SK-N-SH treated with all-trans-retinoic acid at 6 μM for 48 hours (cell line): ENCODE measurements around the gene CRYBG3.
A peak's percentile ranks its signal among the peaks of the same experiment; 100 is the strongest.

ENCODE experiments used
- ATAC-seq: fragments of 200-7000 bp; cut with Tn5 transposase; 3 replicates; pipeline ENCODE4 v1.9.1; 2020; ENCODE audit warnings: mild to moderate bottlenecking, moderate library complexity
- ARNTL ChIP-seq: fragments of 450-650 bp; formaldehyde crosslinking; IDR thresholded peaks from 2 replicates; pipeline ENCODE4 v1.5.0; 2020; ENCODE audit warnings: low read depth, mild to moderate bottlenecking, moderate library complexity, borderline replicate concordance
- BACH2 ChIP-seq: fragments of 250-450 bp; sonication (Bioruptor Pico); IDR thresholded peaks from 2 replicates; pipeline ENCODE4 v1.9.0; 2021; ENCODE audit warnings: mild to moderate bottlenecking, borderline replicate concordance
- CREB5 ChIP-seq: fragments of 250-450 bp; sonication (Bioruptor Pico); IDR thresholded peaks from 2 replicates; pipeline ENCODE4 v1.5.1; 2020; ENCODE audit warnings: low read depth, mild to moderate bottlenecking, moderate library complexity
- CSDC2 ChIP-seq: fragments of 250-450 bp; sonication (Bioruptor Pico); IDR thresholded peaks from 2 replicates; pipeline ENCODE4 v1.5.0; 2020; ENCODE audit warnings: mild to moderate bottlenecking, moderate library complexity
- CSRNP3 ChIP-seq: fragments of 250-450 bp; sonication (Bioruptor Pico); IDR thresholded peaks from 2 replicates; pipeline ENCODE4 v1.5.1; 2021; ENCODE audit warnings: mild to moderate bottlenecking, moderate library complexity
- ESRRG ChIP-seq: fragments of 250-450 bp; sonication (Bioruptor Pico); IDR thresholded peaks from 2 replicates; pipeline ENCODE4 v1.6.1; 2021; ENCODE audit warnings: mild to moderate bottlenecking
- GLIS3 ChIP-seq: fragments of 250-450 bp; sonication (Bioruptor Pico); IDR thresholded peaks from 2 replicates; pipeline ENCODE4 v1.5.0; 2020; ENCODE audit warnings: mild to moderate bottlenecking, moderate library complexity
- ISL1 ChIP-seq: fragments of 250-450 bp; sonication (Bioruptor Pico); IDR thresholded peaks from 2 replicates; pipeline ENCODE4 v2.1.2; 2022; ENCODE audit warnings: mild to moderate bottlenecking, moderate library complexity
- OSR1 ChIP-seq: fragments of 250-450 bp; sonication (Bioruptor Pico); IDR thresholded peaks from 2 replicates; pipeline ENCODE4 v1.8.0; 2022; ENCODE audit warnings: moderate library complexity, mild to moderate bottlenecking, inconsistent platforms
- PPARA ChIP-seq: fragments of 250-450 bp; sonication (Bioruptor Pico); IDR thresholded peaks from 2 replicates; pipeline ENCODE4 v1.5.0; 2020; ENCODE audit warnings: mild to moderate bottlenecking, borderline replicate concordance
- RARB ChIP-seq: fragments of 250-450 bp; sonication (Bioruptor Pico); IDR thresholded peaks from 2 replicates; pipeline ENCODE4 v1.8.0; 2021; ENCODE audit warnings: mild to moderate bottlenecking, moderate library complexity
- SNAI2 ChIP-seq: fragments of 250-450 bp; sonication (Bioruptor Pico); IDR thresholded peaks from 2 replicates; pipeline ENCODE4 v1.5.0; 2020; ENCODE audit warnings: mild to moderate bottlenecking, moderate library complexity
- TCF4 ChIP-seq: fragments of 250-450 bp; sonication (Bioruptor Pico); IDR thresholded peaks from 2 replicates; pipeline ENCODE4 v1.8.0; 2021; ENCODE audit warnings: mild to moderate bottlenecking, moderate library complexity, borderline replicate concordance
- TOX ChIP-seq: fragments of 250-450 bp; sonication (Bioruptor Pico); IDR thresholded peaks from 2 replicates; pipeline ENCODE4 v1.8.0; 2021; ENCODE audit warnings: mild to moderate bottlenecking, moderate library complexity, borderline replicate concordance
- ZC3H10 ChIP-seq: fragments of 250-450 bp; sonication (Bioruptor Pico); IDR thresholded peaks from 2 replicates; pipeline ENCODE4 v1.5.1; 2021; ENCODE audit warnings: mild to moderate bottlenecking, moderate library complexity
- ZFP3 ChIP-seq: fragments of 250-450 bp; sonication (Bioruptor Pico); IDR thresholded peaks from 2 replicates; pipeline ENCODE4 v1.5.0; 2020; ENCODE audit warnings: mild to moderate bottlenecking, moderate library complexity
- ZFP30 ChIP-seq: fragments of 450-650 bp; formaldehyde crosslinking; IDR thresholded peaks from 2 replicates; pipeline ENCODE4 v1.5.0; 2022; ENCODE audit warnings: mild to moderate bottlenecking, moderate library complexity
- ZNF565 ChIP-seq: fragments of 450-650 bp; formaldehyde crosslinking; conservative IDR thresholded peaks from 2 replicates; pipeline ENCODE4 v1.5.0; 2020; ENCODE audit warnings: low read depth, mild to moderate bottlenecking, moderate library complexity
- ZNF70 ChIP-seq: fragments of 450-650 bp; formaldehyde crosslinking; IDR thresholded peaks from 2 replicates; pipeline ENCODE4 v1.5.0; 2020; ENCODE audit warnings: mild to moderate bottlenecking, moderate library complexity
- ZNF8 ChIP-seq: fragments of 450-650 bp; formaldehyde crosslinking; IDR thresholded peaks from 2 replicates; pipeline ENCODE4 v1.5.0; 2020; ENCODE audit warnings: mild to moderate bottlenecking, moderate library complexity
- TF ChIP-seq, protein P1 (sequence below): fragments of 250-450 bp; sonication (Bioruptor Pico); IDR thresholded peaks from 2 replicates; pipeline ENCODE4 v1.8.0; 2021; ENCODE audit warnings: low read depth, mild to moderate bottlenecking, moderate library complexity, borderline replicate concordance
- TF ChIP-seq, protein P2 (sequence below): fragments of 250-450 bp; sonication (Bioruptor Pico); IDR thresholded peaks from 2 replicates; pipeline ENCODE4 v1.8.0; 2020; ENCODE audit warnings: mild to moderate bottlenecking, moderate library complexity, borderline replicate concordance

The CRYBG3 gene

GRCh38 chr3:97880267-97880666 lies 58.5 kb downstream of the CRYBG3 start:
- TF ChIP-seq ISL1, result no peak
- TF ChIP-seq RARB (CRISPR knock-in tag), result no peak
- TF ChIP-seq SNAI2 (CRISPR knock-in tag), result no peak
- no peak for TF ChIP-seq ESRRG (CRISPR knock-in tag)
- no peak for TF ChIP-seq ZC3H10 (CRISPR knock-in tag)
- no peak for TF ChIP-seq ZNF70
- TF ChIP-seq TOX (CRISPR knock-in tag), result no peak
- no peak for TF ChIP-seq GLIS3
- no peak for TF ChIP-seq PPARA (CRISPR knock-in tag)
- TF ChIP-seq CSDC2 (CRISPR knock-in tag), result no peak
- no peak for TF ChIP-seq ZNF8
- TF ChIP-seq OSR1 (CRISPR knock-in tag), result no peak
- TF ChIP-seq CSRNP3, result no peak
- TF ChIP-seq ZFP3 (CRISPR knock-in tag), result no peak
- no peak for TF ChIP-seq ZFP30 (CRISPR knock-in tag)
- no peak for TF ChIP-seq ZNF565 (CRISPR knock-in tag)
- TF ChIP-seq TCF4 (CRISPR knock-in tag), result no peak
- TF ChIP-seq CREB5 (CRISPR knock-in tag), result no peak
- TF ChIP-seq BACH2 (CRISPR knock-in tag), result no peak
- TF ChIP-seq, all 23 proteins: peak for 0
- ATAC-seq, result no peak

GRCh38 chr3:97882975-97883598 lies 61.3 kb downstream of the CRYBG3 start:
- TF ChIP-seq SNAI2 (CRISPR knock-in tag) (no peak), ZC3H10 (CRISPR knock-in tag) (0 out of 2 replicates have a peak, but pooled peaks have one; percentile 28), GLIS3 (no peak), ISL1 (no peak), TOX (CRISPR knock-in tag) (no peak)

DNA sequence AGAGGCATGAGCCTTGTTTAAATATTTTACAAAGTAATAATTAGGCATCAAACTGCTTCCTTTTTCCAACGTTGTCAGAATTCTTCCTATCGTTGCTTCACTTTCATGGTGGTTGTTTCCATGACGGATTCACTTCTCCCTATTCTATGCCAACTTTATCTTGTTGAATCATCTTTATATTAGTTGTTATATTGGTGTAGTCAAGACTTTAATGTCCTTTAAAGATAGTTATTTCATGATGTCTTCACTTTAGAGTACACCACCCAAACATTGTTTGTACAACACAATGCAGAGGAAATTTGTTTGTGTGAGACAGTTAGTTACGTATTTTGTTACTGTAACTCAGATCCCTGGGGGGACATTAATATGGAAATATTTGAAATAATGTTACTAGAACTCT lies 61.9 kb downstream of the CRYBG3 start:
- ATAC-seq, result no peak

More at GRCh38 chr3:97882975-97883598, 61.3 kb downstream of the CRYBG3 start:
- ATAC-seq, result peak; percentile 75

GRCh38 chr3:97884586-97885123 lies 62.8 kb downstream of the CRYBG3 start:
- ATAC-seq, result no peak
- TF ChIP-seq, protein P1, sequence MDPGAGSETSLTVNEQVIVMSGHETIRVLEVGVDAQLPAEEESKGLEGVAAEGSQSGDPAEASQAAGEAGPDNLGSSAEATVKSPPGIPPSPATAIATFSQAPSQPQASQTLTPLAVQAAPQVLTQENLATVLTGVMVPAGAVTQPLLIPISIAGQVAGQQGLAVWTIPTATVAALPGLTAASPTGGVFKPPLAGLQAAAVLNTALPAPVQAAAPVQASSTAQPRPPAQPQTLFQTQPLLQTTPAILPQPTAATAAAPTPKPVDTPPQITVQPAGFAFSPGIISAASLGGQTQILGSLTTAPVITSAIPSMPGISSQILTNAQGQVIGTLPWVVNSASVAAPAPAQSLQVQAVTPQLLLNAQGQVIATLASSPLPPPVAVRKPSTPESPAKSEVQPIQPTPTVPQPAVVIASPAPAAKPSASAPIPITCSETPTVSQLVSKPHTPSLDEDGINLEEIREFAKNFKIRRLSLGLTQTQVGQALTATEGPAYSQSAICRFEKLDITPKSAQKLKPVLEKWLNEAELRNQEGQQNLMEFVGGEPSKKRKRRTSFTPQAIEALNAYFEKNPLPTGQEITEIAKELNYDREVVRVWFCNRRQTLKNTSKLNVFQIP (CRISPR knock-in tag), result no peak
- TF ChIP-seq PPARA (CRISPR knock-in tag) (no peak), CSRNP3 (no peak), ZFP30 (CRISPR knock-in tag) (no peak), CREB5 (CRISPR knock-in tag) (no peak), ISL1 (no peak), SNAI2 (CRISPR knock-in tag) (no peak), ARNTL (CRISPR knock-in tag) (no peak), BACH2 (CRISPR knock-in tag) (no peak), ZC3H10 (CRISPR knock-in tag) (no peak), ZNF70 (no peak), TCF4 (CRISPR knock-in tag) (no peak), ZFP3 (CRISPR knock-in tag) (no peak)
- TF ChIP-seq, protein P2, sequence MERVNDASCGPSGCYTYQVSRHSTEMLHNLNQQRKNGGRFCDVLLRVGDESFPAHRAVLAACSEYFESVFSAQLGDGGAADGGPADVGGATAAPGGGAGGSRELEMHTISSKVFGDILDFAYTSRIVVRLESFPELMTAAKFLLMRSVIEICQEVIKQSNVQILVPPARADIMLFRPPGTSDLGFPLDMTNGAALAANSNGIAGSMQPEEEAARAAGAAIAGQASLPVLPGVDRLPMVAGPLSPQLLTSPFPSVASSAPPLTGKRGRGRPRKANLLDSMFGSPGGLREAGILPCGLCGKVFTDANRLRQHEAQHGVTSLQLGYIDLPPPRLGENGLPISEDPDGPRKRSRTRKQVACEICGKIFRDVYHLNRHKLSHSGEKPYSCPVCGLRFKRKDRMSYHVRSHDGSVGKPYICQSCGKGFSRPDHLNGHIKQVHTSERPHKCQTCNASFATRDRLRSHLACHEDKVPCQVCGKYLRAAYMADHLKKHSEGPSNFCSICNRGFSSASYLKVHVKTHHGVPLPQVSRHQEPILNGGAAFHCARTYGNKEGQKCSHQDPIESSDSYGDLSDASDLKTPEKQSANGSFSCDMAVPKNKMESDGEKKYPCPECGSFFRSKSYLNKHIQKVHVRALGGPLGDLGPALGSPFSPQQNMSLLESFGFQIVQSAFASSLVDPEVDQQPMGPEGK (CRISPR knock-in tag), result no peak

More for the DNA sequence above, 61.9 kb downstream of the CRYBG3 start:
- TF ChIP-seq ESRRG (CRISPR knock-in tag), result no peak
- no peak for TF ChIP-seq ZNF70
- no peak for TF ChIP-seq TCF4 (CRISPR knock-in tag)
- TF ChIP-seq CSDC2 (CRISPR knock-in tag), result no peak
- no peak for TF ChIP-seq ARNTL (CRISPR knock-in tag)
- TF ChIP-seq ZNF8, result no peak
